ENCODE data around the gene SIPA1L2.
"Not testable (repeated sequence)": the region's sequence is repeated elsewhere in the genome, so short reads cannot be mapped to it uniquely, and the experiment has no call there.

The SIPA1L2 gene

GRCh38 chr1:232621050-232621449, 8.9 kb downstream of the SIPA1L2 start:
- no peak overlapping the region for H3K4me3 ChIP-seq (ENCODE audit: low read depth, low read length)
- no peak for DNase-seq (ENCODE audit: low read depth, low spot score)
- in situ Hi-C loops (cut with HindIII; ENCODE audit: low sequenced_read_pairs), result no loop called here
- TF ChIP-seq, protein P1, sequence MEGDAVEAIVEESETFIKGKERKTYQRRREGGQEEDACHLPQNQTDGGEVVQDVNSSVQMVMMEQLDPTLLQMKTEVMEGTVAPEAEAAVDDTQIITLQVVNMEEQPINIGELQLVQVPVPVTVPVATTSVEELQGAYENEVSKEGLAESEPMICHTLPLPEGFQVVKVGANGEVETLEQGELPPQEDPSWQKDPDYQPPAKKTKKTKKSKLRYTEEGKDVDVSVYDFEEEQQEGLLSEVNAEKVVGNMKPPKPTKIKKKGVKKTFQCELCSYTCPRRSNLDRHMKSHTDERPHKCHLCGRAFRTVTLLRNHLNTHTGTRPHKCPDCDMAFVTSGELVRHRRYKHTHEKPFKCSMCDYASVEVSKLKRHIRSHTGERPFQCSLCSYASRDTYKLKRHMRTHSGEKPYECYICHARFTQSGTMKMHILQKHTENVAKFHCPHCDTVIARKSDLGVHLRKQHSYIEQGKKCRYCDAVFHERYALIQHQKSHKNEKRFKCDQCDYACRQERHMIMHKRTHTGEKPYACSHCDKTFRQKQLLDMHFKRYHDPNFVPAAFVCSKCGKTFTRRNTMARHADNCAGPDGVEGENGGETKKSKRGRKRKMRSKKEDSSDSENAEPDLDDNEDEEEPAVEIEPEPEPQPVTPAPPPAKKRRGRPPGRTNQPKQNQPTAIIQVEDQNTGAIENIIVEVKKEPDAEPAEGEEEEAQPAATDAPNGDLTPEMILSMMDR (IDR thresholded peaks at IDR 0.05; ENCODE audit: low read depth, low read length), result no peak

DNA sequence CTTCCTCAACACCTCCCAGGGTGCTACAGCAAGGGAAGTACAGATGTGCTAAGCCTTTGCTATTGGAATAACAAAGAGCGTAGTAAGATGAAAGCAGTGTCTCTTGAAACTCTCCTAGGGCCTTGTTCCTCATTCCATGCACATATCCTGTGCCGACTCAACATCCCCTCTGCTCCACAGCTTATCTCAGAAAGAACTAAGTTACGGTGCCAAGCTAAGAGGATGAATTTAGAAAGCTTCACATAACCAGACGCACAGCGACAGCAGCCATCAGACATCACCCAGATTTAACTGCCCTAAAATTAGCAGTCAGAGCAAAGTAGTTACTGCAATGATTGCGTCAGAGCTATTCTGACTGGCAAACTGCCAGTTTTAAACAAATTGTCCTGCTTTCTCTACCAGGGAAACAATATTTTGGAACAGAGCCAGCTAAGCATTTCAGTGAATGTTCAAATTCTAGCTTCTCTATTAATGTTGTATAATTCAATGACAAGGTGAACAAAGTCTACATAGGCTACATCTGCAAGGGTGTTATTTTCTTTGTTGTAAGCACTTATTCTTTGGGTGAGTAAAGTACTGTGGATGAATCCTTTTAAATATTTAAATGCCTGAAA, 9.5 kb downstream of the SIPA1L2 start:
- TF ChIP-seq, protein P1 (IDR thresholded peaks at IDR 0.05; ENCODE audit: low read depth, low read length), result no peak
- H3K4me3 ChIP-seq (ENCODE audit: low read depth, low read length), result no peak overlapping the region
- DNase-seq (ENCODE audit: low read depth, low spot score), result peak; percentile 83
- in situ Hi-C loops (cut with HindIII; ENCODE audit: low sequenced_read_pairs), result no loop called here

- TF ChIP-seq, protein P1 (IDR thresholded peaks at IDR 0.05; ENCODE audit: low read depth, low read length), result no peak
- in situ Hi-C loops (cut with HindIII; ENCODE audit: low sequenced_read_pairs), result no loop called here
- H3K4me3 ChIP-seq (ENCODE audit: low read depth, low read length), result no peak overlapping the region
- no peak for DNase-seq (ENCODE audit: low read depth, low spot score)
Measured at GRCh38 chr1:232617237-232617636, 12.7 kb downstream of the SIPA1L2 start.

GRCh38 chr1:232615306-232615800, 14.6 kb downstream of the SIPA1L2 start:
- TF ChIP-seq, protein P1 (IDR thresholded peaks at IDR 0.05; ENCODE audit: low read depth, low read length), result no peak
- H3K4me3 ChIP-seq (ENCODE audit: low read depth, low read length), result no peak overlapping the region
- in situ Hi-C loops (cut with HindIII; ENCODE audit: low sequenced_read_pairs), result no loop called here
- no peak for DNase-seq (ENCODE audit: low read depth, low spot score)

DNA sequence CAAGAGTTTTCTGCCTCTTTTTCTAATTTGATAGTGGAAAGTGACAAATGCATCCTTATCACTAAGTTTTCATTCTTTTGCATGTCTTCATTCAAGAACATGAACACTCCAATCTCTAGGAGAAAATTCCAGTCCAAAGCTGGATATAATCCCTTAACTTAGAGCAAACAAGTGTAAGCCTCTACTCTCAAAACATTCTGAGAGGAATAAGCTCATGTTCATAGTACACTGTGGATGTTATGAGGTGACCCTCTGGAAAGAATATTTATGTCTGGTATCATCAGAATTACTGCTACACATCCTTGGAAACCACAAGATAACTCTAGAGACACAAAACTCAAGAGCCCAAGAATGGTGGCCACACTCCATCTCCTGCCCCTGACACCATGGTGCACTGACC, 15.1 kb downstream of the SIPA1L2 start:
- no peak overlapping the region for H3K4me3 ChIP-seq (ENCODE audit: low read depth, low read length)
- TF ChIP-seq, protein P1 (IDR thresholded peaks at IDR 0.05; ENCODE audit: low read depth, low read length), result no peak
- no peak for DNase-seq (ENCODE audit: low read depth, low spot score)
- in situ Hi-C loops (cut with HindIII; ENCODE audit: low sequenced_read_pairs), result no loop called here

DNA sequence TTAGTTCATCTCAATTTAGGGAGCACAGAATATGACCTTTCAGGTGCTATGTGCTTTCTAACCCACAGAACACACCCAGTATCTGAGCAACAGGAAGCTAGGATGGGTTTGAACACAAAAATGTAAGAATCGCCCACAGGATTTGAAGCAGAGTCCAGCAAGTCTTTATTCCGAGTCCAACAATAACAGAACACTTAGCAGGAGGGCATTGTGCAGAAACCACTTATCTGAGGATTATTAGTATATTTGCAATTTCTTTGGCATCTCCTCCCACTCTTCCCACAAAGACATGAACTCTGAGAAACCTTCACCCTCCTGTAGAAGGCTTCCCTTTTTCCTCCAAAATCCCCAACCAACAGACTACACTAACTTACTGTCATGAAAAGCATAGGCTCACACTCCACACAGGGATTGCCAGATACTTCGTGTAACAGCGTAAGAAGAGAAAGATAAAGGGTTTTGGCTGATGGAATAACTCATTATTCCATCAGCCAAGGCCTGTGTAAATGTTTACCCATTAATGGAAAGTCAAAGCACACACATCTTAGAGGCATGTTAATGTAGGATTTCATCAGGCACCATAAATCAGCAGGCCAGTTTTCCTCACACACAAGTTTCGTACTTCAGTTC, 16.1 kb downstream of the SIPA1L2 start:
- in situ Hi-C loops (cut with HindIII; ENCODE audit: low sequenced_read_pairs), result no loop called here
- H3K4me3 ChIP-seq (ENCODE audit: low read depth, low read length), result no peak overlapping the region
- TF ChIP-seq, protein P1 (IDR thresholded peaks at IDR 0.05; ENCODE audit: low read depth, low read length), result no peak
- peak; percentile 97 for DNase-seq (ENCODE audit: low read depth, low spot score)

- H3K4me3 ChIP-seq (ENCODE audit: low read depth, low read length); in situ Hi-C loops (cut with HindIII; ENCODE audit: low sequenced_read_pairs); DNase-seq (ENCODE audit: low read depth, low spot score): not testable (repeated sequence)
Measured at GRCh38 chr1:232612836-232613235, 17.1 kb downstream of the SIPA1L2 start.

Data from astrocyte of the spinal cord (primary cell).